NOMO-1 treated with DMSO at 0.1 percent for 48 hours (cell line): ENCODE data around the gene LAMA2.

Experiments used
- DNase-seq: peaks from one replicate; lab custom pipeline; 2025; ENCODE audit not compliant: unreplicated experiment; lab: John Stamatoyannopoulos, UW

The LAMA2 gene

DNA sequence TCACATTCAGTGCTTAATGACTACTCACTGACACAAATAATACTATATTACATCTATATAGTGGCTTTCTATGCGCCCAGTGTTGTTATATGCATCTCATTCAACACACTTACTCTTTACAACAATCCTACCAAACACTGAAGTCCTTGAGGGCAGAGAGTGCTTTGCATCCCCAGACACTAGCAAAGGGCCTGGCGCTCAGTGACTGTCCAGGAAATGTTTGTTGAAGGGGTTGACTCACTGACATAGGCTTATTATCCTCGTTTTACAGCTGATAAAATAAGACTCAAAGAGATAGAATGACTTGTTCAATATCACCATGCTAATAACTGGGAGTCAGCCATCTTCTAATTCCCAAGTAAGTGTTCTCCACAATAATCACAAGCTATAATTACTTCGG, 663.8 kb downstream of the LAMA2 start:
- DNase-seq = no peak

DNA sequence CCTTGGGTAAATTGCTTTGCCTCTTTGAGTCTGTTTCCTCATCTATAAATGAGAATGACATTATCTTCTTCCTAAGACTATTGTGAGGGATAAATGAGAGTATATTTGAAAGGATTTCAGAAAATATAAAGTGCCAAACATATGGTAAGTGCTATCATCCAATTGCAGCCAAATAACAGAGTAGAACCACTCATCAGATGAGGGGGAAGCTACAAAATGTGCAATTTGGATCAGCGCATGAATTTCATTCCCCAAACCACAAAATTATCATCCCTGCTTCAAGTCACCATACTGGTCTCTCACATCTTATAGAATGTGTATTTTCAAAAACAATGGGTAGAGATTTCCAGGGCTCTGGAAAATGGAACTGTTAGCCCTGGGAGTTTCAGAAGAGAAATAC, 668.5 kb downstream of the LAMA2 start:
- DNase-seq = no peak

DNA sequence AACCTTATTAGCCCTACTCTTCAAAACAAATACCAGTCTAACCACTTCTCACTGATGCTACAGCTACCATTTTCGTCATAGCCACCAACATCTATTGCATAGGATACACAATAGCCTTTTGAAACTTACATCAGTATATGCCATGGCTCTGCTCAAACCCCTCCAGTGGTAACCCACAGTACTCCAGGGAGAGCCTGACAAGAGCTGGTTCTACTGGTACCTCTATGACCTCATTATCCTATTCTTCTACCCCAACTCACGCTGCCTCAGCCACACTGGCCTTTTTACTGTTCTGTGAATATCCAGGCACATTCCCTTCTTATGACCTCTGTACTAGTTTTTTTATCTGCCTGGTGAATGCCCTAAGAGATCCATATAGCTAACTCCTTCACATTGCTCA, 669.5 kb downstream of the LAMA2 start:
- DNase-seq = no peak

DNA sequence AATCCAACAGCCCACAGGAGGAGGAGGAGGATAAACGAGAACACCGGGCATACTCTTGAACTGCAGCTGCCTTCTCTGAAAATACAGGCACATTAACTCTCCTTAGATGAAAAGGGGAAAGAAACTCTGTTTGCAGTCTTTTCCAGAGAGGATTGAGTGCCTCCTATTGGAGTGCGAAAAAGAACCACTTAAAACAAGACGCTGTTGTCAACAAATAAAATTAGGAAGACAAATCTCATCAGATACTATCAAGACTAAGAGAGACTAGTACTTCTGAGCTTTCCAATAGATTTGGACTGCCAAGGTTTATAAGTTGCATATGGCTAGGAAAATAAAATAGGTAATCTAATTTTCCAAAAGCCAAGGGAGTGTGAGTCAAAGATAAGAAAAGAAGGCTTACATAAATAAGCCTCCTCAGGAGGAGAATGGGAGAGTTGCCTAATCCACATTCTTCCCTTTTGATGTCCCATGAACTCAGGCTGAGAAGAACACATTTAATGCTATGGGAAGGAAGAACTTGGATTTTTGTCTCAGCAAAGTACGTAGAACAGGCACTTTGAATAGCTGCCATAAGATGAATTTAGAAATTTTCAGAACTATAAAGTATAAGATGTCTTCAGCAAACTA, 672.4 kb downstream of the LAMA2 start:
- no peak for DNase-seq

DNA sequence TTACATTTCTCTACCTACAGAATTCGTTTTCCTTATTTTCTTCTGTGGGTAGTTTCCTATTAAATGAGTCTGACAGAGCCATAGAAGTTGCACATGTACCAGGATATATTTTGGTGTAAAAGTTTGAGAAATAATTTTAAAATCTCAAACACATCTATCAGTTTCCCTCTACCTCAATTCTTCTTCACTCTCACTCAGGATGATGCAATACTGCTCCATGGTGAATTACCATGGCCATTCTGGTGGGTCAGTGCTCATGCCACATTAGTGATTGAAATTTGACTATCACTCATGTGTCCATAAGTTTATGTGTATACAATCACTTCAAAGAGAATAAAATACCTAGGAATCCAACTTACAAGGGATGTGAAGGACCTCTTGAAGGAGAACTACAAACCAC, 675.3 kb downstream of the LAMA2 start:
- DNase-seq = no peak

DNA sequence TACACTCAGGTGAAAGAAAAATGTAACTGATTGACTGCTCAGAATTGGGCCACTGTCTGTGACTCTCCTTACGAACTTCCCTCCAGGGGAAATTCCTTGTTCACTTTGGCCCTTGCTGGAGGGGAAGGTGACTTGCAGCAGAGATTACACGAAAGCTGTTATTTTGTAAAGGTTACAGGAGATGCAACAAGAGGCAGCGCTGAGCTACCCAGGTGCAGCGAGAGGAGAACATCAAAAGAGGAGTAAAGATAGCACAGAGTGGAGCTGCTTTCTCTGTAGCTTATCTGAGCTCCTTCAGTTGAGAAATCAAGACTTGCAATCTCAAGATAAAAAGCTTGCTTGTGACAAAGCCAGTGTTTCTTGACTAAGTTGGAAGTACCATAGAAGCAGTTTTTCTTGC, 682.4 kb downstream of the LAMA2 start:
- DNase-seq = no peak

DNA sequence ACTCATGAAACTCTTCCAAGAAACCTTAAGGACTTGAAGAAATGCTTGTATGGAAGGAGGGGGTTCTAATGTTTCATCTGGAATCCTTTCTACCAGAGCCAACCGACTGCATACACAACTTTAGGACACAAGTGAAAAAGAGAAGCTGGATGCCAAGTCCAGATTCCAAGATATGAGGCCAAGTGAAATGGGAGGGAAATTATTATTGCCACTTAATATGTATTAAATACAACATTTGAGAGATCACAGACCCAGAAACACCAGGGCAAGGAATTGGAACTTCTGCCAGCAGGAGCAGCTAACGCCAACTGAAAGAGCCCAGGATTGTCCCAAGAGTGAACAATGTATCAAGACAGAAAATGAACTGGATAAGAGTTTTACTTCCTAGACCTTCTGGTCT, 682.9 kb downstream of the LAMA2 start:
- DNase-seq = no peak
